ENCODE results near the gene LCN1.

- TF ChIP-seq EZH2phosphoT487 (IDR thresholded peaks at IDR 0.05; ENCODE audit: unreplicated experiment) (no peak), EZH2 (IDR thresholded peaks at IDR 0.05; ENCODE audit: low read depth, unreplicated experiment) (no peak), CREB1 (CRISPR knock-in tag; IDR thresholded peaks at IDR 0.05; ENCODE audit: low read depth) (no peak), POLR2AphosphoS5 (IDR thresholded peaks at IDR 0.05; ENCODE audit: low read depth) (no peak), ZNF114 (CRISPR knock-in tag; IDR thresholded peaks at IDR 0.05) (no peak), STAT1 (IDR thresholded peaks at IDR 0.05; ENCODE audit: unreplicated experiment) (no peak), JUNB (IDR thresholded peaks at IDR 0.05; ENCODE audit: unreplicated experiment) (no peak), ZNF331 (CRISPR knock-in tag; IDR thresholded peaks at IDR 0.05; ENCODE audit: low read depth) (no peak), ETS1 (IDR thresholded peaks at IDR 0.05) (no peak)
- TF ChIP-seq, protein P1, sequence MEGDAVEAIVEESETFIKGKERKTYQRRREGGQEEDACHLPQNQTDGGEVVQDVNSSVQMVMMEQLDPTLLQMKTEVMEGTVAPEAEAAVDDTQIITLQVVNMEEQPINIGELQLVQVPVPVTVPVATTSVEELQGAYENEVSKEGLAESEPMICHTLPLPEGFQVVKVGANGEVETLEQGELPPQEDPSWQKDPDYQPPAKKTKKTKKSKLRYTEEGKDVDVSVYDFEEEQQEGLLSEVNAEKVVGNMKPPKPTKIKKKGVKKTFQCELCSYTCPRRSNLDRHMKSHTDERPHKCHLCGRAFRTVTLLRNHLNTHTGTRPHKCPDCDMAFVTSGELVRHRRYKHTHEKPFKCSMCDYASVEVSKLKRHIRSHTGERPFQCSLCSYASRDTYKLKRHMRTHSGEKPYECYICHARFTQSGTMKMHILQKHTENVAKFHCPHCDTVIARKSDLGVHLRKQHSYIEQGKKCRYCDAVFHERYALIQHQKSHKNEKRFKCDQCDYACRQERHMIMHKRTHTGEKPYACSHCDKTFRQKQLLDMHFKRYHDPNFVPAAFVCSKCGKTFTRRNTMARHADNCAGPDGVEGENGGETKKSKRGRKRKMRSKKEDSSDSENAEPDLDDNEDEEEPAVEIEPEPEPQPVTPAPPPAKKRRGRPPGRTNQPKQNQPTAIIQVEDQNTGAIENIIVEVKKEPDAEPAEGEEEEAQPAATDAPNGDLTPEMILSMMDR (conservative IDR thresholded peaks at IDR 0.05; ENCODE audit: low read depth in 2 of 2) = no peak
- TF ChIP-seq, protein P2, sequence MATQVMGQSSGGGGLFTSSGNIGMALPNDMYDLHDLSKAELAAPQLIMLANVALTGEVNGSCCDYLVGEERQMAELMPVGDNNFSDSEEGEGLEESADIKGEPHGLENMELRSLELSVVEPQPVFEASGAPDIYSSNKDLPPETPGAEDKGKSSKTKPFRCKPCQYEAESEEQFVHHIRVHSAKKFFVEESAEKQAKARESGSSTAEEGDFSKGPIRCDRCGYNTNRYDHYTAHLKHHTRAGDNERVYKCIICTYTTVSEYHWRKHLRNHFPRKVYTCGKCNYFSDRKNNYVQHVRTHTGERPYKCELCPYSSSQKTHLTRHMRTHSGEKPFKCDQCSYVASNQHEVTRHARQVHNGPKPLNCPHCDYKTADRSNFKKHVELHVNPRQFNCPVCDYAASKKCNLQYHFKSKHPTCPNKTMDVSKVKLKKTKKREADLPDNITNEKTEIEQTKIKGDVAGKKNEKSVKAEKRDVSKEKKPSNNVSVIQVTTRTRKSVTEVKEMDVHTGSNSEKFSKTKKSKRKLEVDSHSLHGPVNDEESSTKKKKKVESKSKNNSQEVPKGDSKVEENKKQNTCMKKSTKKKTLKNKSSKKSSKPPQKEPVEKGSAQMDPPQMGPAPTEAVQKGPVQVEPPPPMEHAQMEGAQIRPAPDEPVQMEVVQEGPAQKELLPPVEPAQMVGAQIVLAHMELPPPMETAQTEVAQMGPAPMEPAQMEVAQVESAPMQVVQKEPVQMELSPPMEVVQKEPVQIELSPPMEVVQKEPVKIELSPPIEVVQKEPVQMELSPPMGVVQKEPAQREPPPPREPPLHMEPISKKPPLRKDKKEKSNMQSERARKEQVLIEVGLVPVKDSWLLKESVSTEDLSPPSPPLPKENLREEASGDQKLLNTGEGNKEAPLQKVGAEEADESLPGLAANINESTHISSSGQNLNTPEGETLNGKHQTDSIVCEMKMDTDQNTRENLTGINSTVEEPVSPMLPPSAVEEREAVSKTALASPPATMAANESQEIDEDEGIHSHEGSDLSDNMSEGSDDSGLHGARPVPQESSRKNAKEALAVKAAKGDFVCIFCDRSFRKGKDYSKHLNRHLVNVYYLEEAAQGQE (IDR thresholded peaks at IDR 0.05; ENCODE audit: unreplicated experiment) = no peak
Observed at GRCh38 chr9:135519179-135519971, 1.9 kb upstream of the LCN1 start.

Data from GM23338 (cell line).